HG02870 (cell line): Measurements from ENCODE around the gene CACNA1B.

Experiments
- ATAC-seq: cut with Tn5 transposase; IDR thresholded peaks from one replicate; pipeline ENCODE4 v1.9.1; 2021; ENCODE audit warnings: mild to moderate bottlenecking, moderate library complexity; ENCODE audit not compliant: unreplicated experiment

Gene CACNA1B

GRCh38 chr9:137959641-137960411, 82.2 kb downstream of the CACNA1B start:
- no peak for ATAC-seq

DNA sequence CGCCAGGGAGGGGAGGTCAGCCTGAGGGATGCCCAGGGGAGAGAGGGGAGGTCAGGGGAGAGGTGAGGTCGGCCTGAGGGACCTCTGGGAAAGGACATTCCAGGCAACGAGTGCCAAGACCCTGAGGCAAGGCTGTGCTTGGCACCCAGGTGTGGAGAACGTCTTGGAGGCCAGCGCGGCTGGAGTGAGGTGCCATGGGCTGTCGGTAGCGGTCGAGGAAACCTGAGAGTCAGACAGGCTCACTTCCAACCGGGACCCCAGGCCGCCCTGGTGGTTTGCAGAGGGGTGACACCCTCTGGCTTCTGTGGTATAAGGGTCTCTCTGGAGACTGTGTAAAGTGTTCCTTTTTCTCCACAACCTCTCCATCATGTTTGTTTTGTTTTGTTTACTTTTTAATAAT, 82.9 kb downstream of the CACNA1B start:
- no peak for ATAC-seq

GRCh38 chr9:137963525-137963924, 85.9 kb downstream of the CACNA1B start:
- ATAC-seq, result no peak

GRCh38 chr9:137965177-137965795, 87.7 kb downstream of the CACNA1B start:
- ATAC-seq, result no peak

DNA sequence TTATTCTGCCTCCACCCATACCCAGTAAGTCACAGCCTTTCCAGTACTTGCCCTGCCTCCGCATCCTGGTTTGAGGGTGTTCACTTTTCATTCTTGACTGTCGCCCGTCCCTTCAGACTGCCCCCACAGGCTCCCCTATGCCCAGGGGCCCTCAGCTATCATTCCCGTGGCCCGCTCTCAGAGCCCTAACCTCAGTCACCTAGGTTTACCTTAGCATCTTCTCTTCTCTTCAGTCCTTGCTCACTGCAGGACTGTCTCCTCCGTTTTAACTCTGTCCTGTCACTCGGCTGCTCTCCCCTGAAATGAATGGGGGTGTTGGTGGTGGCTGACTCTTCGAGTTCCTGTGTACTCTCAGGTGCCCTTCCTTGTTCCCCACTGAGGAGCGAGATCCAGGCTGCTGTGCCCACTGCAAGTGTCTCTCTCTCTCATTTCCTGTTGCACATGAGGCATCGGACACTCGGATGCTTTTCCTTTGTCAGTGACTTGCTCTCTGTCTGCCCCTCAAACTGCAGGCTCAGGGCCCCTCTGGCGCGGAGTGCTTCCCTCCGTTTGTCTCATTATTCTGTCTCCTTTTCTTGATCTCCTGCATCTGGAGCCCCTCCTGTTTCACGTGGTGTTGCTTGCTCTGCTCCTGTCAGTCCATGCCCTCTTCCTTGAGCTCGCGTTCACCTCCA, 89.8 kb downstream of the CACNA1B start:
- no peak for ATAC-seq

DNA sequence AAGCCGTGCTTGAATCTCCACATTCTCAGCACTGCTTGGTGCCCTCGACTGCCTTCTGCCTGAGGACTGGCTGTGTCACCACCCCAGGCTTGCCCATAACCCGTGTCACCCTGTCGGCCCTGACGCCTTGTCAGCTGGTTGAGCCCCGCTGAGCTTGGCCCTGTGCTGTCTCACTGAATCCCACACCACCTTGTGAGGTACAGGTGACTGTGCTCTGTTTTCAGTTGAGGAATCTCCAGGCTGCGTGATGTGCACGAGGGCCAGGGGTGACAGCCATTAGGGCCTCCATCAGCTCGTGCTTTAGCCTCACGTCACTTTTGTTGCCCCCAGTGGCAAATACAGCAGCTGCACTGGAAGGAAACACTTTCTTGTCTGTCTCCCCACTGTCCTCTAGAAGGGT, 90.7 kb downstream of the CACNA1B start:
- no peak for ATAC-seq

DNA sequence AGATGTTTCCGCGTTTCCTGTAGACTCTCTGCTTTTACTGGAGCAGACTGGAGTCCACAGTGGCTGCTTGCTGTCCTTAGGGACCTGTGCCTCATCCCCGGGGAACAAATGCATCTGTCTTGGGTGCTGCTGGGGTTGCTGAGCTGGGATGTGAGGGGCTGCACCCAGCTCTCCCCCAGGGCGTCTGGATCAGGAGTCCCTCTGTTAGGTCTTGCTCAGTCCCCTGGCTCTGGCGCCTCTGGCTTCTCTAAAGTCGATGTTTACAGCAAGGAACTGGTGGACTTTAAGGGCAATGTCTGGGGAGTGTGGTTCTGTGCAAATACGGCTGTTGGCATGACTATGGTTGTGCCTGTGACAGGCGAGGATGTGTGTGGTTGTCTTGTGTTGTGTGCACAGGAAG, 91.4 kb downstream of the CACNA1B start:
- no peak for ATAC-seq

DNA sequence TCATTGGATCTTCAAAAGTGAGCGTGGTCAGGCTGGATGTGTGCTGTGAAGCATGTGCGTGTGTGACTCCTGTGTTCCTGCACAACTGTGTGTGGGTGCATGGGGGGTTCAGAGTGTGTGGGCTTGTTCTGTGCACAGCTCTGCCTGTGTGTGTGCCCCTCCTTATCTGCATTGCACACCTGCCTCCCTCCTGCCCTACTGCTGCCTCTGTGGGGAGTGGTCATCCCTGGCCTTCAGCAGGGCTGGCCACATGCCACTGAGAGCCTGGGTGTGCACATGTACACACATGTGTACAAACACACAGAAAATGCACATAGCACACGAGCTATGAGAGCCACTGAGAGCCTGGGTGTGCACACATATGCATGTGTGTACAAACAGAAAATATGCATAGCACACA, 92.1 kb downstream of the CACNA1B start:
- no peak for ATAC-seq

DNA sequence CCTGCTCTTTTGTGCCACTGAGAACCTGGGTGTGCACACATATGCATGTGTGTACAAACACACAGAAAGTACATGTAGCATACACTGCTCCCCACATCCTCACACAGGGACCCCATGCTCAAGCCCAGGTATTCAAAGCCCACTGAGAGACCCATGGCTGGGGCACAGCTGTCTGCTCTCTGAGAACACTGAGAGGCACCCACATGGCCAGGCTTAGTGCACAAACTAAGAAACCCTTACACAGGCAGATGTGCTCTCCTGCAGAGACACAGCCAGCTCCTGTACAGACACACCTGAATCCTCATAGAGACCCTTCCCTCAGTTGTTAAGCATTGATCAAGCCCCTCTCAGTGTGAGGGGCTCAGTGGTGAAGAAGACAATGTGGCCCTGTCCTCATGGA, 92.5 kb downstream of the CACNA1B start:
- no peak for ATAC-seq

- ATAC-seq, result no peak
Measured at GRCh38 chr9:137970686-137971476, 93.3 kb downstream of the CACNA1B start.

GRCh38 chr9:137971477-137972138, 94.0 kb downstream of the CACNA1B start:
- no peak for ATAC-seq

GRCh38 chr9:137972355-137972987, 94.9 kb downstream of the CACNA1B start:
- no peak for ATAC-seq

- ATAC-seq, result no peak
Measured at GRCh38 chr9:137972988-137973470, 95.4 kb downstream of the CACNA1B start.

DNA sequence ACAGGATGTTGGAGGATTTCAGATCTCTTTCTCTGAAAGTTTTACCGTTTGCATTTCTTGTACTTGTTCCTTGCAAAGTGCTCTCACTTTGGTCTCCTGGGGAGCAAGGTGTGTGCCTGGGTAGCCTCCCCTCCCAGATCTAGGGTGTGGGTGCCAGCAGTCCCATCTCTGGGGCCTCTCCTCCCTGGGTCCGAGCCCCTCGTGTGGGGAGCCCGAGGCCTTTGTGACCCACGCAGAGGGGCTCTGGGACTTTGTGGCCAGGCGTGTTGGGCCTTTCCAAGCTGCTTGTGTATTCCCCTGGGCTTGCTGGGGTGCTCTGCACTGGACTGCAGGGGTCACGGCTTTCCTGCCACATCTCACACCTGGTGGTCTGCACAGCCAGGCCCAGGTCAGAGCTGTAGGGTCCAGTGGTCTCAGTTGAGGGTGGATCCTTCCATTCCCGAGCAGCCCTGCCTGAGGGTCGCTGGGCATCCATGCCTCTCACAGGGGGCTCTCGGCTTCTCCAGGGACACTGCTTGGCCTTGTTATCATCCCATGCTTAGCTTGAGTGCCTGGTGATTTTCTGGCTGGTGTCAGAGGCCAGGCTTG, 96.3 kb downstream of the CACNA1B start:
- ATAC-seq, result no peak

- no peak for ATAC-seq
Measured at GRCh38 chr9:137974746-137975526, 97.4 kb downstream of the CACNA1B start.

DNA sequence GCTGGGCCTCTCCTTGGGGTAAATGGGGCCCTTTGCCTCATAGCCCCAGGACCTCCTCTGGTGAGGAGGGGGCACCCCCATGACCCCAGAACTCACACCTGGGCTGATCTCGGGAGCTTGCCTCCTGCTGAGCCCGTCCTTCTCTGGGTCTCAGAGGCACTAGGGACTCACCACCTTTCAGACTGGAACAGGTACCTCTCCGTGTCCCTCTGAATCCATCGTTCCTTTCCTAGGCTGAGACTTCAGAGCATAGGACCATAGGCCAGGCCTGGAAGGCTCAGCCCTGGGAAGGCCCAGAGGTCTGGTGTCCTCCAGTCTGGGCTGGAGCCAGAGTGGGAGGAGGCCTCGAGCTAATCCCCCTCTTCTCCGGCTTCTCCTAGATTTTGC, 97.9 kb downstream of the CACNA1B start:
- ATAC-seq, result no peak

DNA sequence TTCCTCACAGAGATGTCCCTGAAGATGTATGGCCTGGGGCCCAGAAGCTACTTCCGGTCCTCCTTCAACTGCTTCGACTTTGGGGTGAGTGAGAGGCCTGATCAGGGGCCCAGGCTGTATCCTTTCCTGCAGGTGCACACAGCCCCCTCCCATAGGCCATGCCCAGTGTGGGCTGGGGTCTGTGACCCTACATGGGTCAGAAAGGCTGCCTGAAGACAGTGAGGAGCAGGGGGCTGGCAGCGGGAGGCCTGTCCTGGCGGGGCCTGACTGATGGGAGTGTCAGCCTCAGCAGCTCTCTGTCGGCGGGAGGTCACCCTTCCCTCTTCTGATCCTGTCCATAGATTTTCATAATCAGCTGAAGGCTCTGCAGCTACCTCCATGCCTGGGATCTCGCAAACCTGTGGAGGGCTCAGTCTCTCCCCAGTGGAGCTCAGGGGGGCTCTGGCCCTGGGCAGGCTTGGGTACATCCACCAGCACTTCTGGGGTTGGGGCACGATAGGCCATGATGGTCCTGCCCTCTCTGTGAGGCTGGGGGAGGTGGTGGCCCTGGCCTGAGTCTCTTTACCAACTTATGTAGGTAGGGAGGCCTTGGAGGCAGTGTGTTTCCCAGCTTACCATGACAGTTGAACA, 98.5 kb downstream of the CACNA1B start:
- no peak for ATAC-seq

DNA sequence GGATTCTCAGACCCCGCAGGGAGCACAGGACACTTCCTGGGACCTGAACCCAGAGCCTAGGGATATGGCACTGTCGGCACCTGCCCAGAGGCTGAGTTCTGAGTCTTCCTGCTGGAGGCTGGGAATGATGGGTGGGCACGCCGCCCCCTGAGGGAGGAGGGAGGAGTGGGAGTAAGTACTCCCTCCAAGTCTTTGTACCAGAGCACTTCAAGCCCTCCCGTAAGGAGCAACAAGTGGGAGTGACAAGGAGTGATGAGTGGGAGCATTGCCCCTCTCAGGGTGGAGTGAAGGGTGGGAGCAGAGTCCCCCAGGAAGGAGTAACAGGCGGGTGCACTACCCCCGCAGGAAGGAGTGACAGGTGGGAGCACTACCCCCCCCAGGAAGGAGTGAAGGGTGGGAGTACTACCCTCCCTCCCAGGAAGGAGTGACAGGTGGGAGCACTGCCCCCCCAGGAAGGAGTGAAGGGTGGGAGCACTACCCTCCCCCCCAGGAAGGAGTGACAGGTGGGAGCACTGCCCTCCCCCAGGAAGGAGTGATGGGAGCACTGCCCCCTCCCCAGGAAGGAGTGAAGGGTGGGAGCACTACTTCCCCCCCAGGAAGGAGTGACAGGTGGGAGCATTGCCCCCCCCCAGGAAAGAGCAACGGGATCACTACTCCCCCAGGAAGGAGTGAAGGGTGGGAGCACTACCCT, 100.1 kb downstream of the CACNA1B start:
- no peak for ATAC-seq
